ENCODE measurements around the gene STX10.
"Not testable (repeated sequence)": the region's sequence is repeated elsewhere in the genome, so short reads cannot be mapped to it uniquely, and the experiment has no call there.

The STX10 gene

GRCh38 chr19:13164343-13165161, 14.4 kb upstream of the STX10 start:
- DNase-seq: peak; percentile 64

- peak; percentile 66 for DNase-seq
These were observed 13.6 kb upstream of the STX10 start for GRCh38 chr19:13163609-13164342.

GRCh38 chr19:13162724-13163608, 12.8 kb upstream of the STX10 start:
- peak; percentile 96 for DNase-seq

- DNase-seq: no peak
These were observed 10.4 kb upstream of the STX10 start for GRCh38 chr19:13160557-13160956.

- DNase-seq: no peak
These were observed 9.5 kb upstream of the STX10 start for GRCh38 chr19:13159713-13160112.

DNA sequence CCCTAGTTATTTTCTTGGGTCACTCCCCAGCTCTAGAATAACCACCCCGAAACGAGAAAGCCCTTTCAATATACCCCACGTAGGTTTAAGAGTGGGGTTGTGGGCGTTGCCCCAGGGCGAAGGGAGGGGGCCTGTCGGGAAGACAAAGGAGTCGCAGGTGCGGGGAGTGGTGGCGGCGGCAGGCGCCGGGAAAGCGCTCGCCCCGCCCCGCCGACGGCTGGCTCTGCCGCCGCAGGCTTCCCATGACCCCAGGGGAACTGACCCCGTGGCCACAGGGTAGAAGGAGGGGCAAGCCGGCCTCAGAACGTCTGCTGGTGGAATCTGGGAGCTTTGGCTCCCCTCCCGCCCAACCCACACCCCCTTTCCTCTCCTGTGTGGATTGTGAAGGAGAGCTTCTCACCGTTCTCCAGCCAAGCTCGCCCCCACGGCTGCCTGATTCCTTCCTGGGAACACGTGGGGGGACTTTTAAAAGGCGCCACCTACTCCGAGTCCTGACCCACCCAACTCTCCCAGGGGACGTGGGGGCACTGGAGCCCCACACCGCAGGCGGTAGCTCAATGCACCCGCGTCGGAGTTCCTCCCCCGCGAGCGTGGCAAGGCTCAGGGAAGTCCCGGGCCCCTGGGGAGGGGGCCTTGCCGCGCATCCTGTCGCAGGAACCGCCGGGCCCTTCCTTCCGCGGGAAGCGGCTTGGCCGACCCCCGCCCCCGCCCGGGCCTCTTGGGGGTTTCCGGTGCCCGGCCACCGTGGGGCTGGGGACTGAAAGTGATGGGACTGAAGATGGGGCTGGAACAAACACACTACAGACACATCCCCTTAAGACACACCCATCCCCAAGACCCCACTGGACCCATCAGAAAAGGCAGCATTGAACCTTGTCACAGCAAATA, 5.5 kb upstream of the STX10 start:
- DNase-seq: peak; percentile 62

GRCh38 chr19:13154911-13155471, 4.8 kb upstream of the STX10 start:
- DNase-seq: peak; percentile 79

GRCh38 chr19:13154241-13154778, 4.1 kb upstream of the STX10 start:
- peak; percentile 29 for DNase-seq

DNA sequence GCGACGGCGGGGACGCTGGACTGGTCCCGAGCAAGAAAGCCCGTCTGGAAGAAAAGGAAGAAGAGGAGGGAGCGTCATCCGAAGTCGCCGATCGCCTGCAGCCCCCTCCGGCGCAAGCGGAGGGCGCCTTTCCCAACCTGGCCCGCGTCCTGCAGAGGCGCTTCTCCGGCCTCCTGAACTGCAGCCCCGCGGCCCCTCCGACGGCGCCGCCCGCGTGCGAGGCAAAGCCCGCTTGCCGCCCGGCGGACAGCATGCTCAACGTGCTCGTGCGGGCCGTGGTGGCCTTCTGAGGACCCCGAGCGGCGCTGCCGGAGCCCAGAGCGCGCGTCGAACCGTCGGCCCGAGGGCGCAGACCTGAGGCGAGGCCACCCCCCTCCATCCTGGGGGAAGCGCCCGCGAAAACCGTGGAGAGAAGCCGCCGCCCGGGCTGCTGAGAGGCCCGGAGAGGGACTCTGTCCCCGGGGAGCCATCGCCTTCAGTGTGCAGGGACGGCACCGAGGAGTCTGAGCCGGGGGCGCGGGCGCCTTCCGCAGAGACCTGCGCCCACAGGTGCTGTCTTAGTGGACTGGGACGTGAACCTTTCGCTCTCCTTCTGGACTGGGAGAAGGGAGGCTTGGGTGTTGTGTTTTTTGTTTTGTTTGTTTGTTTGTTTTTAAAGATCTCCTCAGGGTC, 3.5 kb upstream of the STX10 start:
- no peak for DNase-seq

- no peak for DNase-seq
These were observed 2.9 kb upstream of the STX10 start for GRCh38 chr19:13152974-13153568.

- peak; percentile 85 for DNase-seq
These were observed 2.3 kb upstream of the STX10 start for GRCh38 chr19:13152356-13152973.

DNA sequence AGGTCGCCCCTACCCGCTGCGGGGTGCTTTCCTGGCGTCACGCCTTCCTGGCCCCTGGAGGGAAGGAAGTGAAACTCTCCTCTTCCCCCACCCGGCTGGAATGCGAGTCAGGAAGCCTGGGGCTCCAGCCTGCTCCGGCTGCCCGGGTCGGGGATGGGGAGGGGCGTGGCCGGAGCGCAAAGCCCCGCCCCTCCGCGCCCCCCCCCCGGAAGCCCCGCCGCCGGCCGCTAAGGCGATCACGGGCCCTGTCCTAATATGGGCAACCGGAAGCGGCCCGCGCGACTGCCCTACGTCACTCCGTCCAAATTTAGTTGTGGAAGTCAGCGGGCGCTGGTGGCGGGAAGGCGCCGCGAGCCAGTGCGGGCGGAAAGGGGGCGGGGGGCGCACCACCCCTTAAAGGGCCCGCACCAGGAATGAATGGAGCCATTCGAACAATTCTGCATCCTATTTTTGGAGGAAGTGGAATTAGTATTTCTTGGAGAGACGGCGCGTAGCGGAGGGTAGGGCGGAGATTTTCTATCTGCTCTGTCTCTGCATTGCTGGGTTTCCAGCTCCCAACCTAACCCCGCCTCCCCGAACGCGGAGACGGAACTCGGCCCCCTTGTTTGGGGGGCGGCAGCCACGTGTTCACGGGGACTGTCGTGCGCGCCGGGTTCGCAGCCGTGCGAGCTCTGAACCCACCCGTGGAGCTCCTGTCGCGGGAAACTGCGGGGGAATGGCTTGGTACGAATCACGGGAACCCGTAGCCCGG, 1.6 kb upstream of the STX10 start:
- DNase-seq: peak; percentile 98

- no peak for DNase-seq
These were observed 893 bp upstream of the STX10 start for GRCh38 chr19:13150931-13151604.

DNA sequence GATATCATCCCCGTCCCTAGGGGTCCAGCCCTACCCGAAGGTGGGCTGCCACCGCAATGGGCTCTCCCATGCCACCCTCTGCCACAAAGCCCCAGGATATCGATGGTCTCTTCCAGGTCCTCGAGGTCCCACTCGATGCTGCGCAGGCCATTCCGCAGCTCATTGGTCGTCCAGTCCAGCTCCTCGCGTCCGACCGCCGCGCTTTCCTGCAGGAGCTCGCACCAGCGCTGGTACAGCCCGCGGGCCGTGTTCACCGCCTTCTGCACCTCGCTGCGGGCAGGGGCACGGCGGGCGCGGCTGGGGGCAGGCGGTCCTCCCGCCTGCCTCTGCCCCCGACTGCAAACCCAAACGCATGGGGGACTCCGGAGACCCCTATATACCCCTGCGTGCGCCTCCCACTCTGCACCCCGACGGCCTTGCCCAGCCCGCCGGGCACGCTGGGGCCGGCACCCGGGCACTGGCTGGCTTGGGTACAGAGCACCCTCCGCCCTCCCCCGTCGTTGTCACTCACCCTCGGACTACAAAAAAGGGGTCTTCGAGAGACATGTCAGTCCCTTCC, 468 bp downstream of the STX10 start:
- peak; percentile 54 for DNase-seq

GRCh38 chr19:13149173-13149627, 975 bp downstream of the STX10 start:
- not testable (repeated sequence) for DNase-seq

- no peak for DNase-seq
These were observed 3.2 kb downstream of the STX10 start for GRCh38 chr19:13146763-13147563.

DNA sequence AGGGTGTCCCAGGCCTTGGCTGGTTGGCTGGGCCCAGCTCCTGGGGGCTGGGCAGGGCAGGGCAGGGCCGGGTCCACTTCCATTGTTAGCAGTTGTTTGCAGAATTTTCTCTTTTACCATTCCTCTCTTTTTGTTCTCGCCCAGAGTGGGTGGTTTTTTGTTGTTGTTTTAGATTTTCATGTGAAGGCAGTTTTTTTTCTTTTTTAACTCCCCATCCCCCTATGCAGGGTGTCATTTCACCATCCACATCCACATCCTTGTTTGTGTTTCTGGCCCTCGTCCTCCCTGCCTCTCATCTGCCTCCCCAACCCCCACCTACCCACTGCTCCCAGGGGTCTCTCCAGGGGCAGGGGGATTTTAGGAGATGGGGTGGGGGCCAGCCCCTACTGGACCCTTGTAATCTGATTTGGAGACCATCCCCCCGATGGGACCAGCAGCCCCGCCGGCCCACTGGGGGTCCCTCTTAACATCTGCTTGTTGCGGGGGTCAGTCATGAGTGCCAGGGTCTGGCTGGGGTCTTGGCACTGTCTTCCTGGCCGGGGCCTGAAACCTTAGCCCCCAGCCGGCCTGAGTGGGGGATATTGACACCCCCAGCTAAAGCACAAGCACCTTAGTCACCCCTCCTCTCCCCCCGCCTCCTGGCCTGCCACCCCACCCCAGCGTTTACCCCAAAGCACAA, 10.4 kb downstream of the STX10 start:
- DNase-seq: no peak

Measured in NCI-H510A (cell line).